Measurements from ENCODE around the gene PCNX2.

DNA sequence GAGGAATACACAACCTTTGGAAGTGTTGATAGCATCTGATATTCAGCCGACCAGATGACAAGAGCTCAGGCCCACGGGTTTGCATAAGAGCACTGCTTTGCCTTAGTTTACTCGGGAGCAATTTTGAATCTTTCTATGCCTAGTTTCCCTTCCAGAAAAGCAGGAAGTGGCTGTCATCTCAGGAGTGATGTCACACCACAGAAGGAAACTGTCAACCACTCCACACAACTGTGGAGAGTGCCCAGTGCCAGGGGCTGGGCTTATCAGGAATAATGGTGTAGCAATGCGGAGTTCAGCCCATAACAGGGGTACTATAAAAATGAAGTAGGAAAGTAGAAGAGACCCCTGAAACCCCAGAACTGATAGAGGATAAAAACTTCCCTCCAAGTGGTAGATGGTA is 316.7 kb downstream of the PCNX2 start:
- TF ChIP-seq, protein P1, sequence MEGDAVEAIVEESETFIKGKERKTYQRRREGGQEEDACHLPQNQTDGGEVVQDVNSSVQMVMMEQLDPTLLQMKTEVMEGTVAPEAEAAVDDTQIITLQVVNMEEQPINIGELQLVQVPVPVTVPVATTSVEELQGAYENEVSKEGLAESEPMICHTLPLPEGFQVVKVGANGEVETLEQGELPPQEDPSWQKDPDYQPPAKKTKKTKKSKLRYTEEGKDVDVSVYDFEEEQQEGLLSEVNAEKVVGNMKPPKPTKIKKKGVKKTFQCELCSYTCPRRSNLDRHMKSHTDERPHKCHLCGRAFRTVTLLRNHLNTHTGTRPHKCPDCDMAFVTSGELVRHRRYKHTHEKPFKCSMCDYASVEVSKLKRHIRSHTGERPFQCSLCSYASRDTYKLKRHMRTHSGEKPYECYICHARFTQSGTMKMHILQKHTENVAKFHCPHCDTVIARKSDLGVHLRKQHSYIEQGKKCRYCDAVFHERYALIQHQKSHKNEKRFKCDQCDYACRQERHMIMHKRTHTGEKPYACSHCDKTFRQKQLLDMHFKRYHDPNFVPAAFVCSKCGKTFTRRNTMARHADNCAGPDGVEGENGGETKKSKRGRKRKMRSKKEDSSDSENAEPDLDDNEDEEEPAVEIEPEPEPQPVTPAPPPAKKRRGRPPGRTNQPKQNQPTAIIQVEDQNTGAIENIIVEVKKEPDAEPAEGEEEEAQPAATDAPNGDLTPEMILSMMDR (IDR thresholded peaks at IDR 0.05 in 2 of 3, conservative IDR thresholded peaks at IDR 0.05 in 1 of 3; ENCODE audit: borderline replicate concordance in 1 of 3, insufficient read depth in 1 of 3, low read depth in 2 of 3, low read length in 2 of 3): no peak
- TF ChIP-seq POLR2A (IDR thresholded peaks at IDR 0.05; ENCODE audit: borderline replicate concordance, extremely low read depth, insufficient read depth, insufficient read length) (no peak), SIN3A (IDR thresholded peaks at IDR 0.05; ENCODE audit: low read depth) (no peak)
- TF ChIP-seq, protein P2, sequence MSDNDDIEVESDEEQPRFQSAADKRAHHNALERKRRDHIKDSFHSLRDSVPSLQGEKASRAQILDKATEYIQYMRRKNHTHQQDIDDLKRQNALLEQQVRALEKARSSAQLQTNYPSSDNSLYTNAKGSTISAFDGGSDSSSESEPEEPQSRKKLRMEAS (IDR thresholded peaks at IDR 0.05): no peak

Data from HCT116 (cell line).